ENCODE data around the gene CSGALNACT2.

- TF ChIP-seq CTCF (IDR thresholded peaks at IDR 0.05) (no peak), MLX (CRISPR knock-in tag; IDR thresholded peaks at IDR 0.05) (no peak)
These were observed 56.6 kb downstream of the CSGALNACT2 start for GRCh38 chr10:43194859-43195258.
